Ovary (tissue), 3 donors: ENCODE results near the gene DOP1B.
"Not testable (repeated sequence)": the region's sequence is repeated elsewhere in the genome, so short reads cannot be mapped to it uniquely, and the experiment has no call there.

Experiments
- EP300 ChIP-seq: sonication (generic); formaldehyde crosslinking; IDR thresholded peaks from one replicate; pipeline ENCODE4 v1.6.1; 2017; ENCODE audit warnings: antibody characterized with exemption
- POLR2A ChIP-seq: fragments of 450-650 bp; IDR thresholded peaks from one replicate; pipeline ENCODE4 v1.6.1; 2017; ENCODE audit warnings: antibody characterized with exemption, mild to moderate bottlenecking, moderate library complexity
- TF ChIP-seq, protein P1 (sequence below), 3 donors: fragments of 450-650 bp in 2 of 3; fragments of 200-600 bp in 1 of 3; IDR thresholded peaks; one replicate each; pipeline versions ENCODE4 v1.5.1 to v1.8.0; 2016 to 2022; ENCODE audit warnings: antibody characterized with exemption in 3 of 3, mild to moderate bottlenecking in 1 of 3
- donor health status: DM: no; HTN: no; CAD: no.

DNA sequence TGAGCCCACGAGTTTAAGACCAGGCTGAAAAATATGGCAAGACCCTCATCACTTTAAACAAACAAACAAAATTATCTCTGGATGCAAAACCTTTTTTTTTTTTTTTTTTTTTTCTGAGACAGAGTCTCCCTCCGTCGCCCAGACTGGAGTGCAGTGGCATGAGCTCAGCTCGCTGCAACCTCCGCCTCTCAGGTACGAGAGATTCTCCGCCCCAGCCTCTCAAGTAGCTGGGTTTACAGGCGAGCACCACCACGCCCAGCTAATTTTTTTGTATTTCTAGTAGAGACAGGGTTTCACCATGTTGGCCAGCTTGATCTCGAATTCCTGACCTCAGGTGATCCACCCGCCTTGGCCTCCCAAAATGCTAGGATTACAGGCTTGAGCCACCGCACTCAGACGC is 16.8 kb upstream of the DOP1B start:
- TF ChIP-seq, protein P1, sequence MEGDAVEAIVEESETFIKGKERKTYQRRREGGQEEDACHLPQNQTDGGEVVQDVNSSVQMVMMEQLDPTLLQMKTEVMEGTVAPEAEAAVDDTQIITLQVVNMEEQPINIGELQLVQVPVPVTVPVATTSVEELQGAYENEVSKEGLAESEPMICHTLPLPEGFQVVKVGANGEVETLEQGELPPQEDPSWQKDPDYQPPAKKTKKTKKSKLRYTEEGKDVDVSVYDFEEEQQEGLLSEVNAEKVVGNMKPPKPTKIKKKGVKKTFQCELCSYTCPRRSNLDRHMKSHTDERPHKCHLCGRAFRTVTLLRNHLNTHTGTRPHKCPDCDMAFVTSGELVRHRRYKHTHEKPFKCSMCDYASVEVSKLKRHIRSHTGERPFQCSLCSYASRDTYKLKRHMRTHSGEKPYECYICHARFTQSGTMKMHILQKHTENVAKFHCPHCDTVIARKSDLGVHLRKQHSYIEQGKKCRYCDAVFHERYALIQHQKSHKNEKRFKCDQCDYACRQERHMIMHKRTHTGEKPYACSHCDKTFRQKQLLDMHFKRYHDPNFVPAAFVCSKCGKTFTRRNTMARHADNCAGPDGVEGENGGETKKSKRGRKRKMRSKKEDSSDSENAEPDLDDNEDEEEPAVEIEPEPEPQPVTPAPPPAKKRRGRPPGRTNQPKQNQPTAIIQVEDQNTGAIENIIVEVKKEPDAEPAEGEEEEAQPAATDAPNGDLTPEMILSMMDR (IDR thresholded peaks at IDR 0.05) = not testable (repeated sequence)
- TF ChIP-seq POLR2A, EP300: not testable (repeated sequence)
